Neural cell (in vitro differentiated cells): ENCODE results near the gene TXNRD1. TPM values are rescaled to one million over a fixed set of nuclear protein-coding genes. Genes with fewer than 3 reads are reported as not detected.

Experiments
- H2AFZ ChIP-seq: fragments of 200-600, 300-800 bp; sonication (generic), shearing (Covaris generic); 2 replicates; pipeline ENCODE4 v1.6.0; 2014; ENCODE audit warnings: low read depth, mild to moderate bottlenecking, antibody characterized with exemption, low read length, moderate library complexity
- H3F3A ChIP-seq: fragments of 200-600 bp; shearing (Covaris generic); 2 replicates; pipeline ENCODE4 v1.6.1; 2016; ENCODE audit warnings: mild to moderate bottlenecking, moderate library complexity, mixed read lengths, antibody characterized with exemption, low read length; ENCODE audit not compliant: insufficient read depth, poor library complexity, severe bottlenecking
- H3K27ac ChIP-seq: fragments of 200-600, 300-800 bp; sonication (generic), shearing (Covaris generic); 2 replicates; pipeline ENCODE4 v1.5.1; 2014; ENCODE audit warnings: mild to moderate bottlenecking, low read length, moderate library complexity
- H3K27me3 ChIP-seq: fragments of 300-800, 200-600 bp; sonication (generic), shearing (Covaris generic); 2 replicates; pipeline ENCODE4 v1.6.0; 2014; ENCODE audit warnings: mild to moderate bottlenecking, low read depth, low read length, moderate library complexity; ENCODE audit not compliant: insufficient read depth
- H3K36me3 ChIP-seq: fragments of 300-800, 200-600 bp; sonication (generic), shearing (Covaris generic); 2 replicates; pipeline ENCODE4 v1.5.1; 2014; ENCODE audit warnings: mild to moderate bottlenecking, antibody characterized with exemption, low read length, moderate library complexity; ENCODE audit not compliant: insufficient read depth
- H3K4me2 ChIP-seq: fragments of 300-800, 200-600 bp; sonication (generic), shearing (Covaris generic); 2 replicates; pipeline ENCODE4 v1.6.0; 2014; ENCODE audit warnings: mild to moderate bottlenecking, low read length
- H3K4me3 ChIP-seq: fragments of 300-800, 200-600 bp; sonication (generic), shearing (Covaris generic); 2 replicates; pipeline ENCODE4 v1.5.1; 2014; ENCODE audit warnings: mild to moderate bottlenecking, low read length, moderate library complexity
- H3K79me2 ChIP-seq: fragments of 200-600 bp; shearing (Covaris generic); replicated peaks from 2 replicates; pipeline ENCODE4 v1.6.0; 2014; ENCODE audit warnings: mild to moderate bottlenecking, low read length, moderate library complexity; ENCODE audit not compliant: insufficient read depth
- H3K9ac ChIP-seq: fragments of 300-800, 200-600 bp; sonication (generic), shearing (Covaris generic); 2 replicates; pipeline ENCODE4 v1.6.1; 2016; ENCODE audit warnings: mild to moderate bottlenecking, low read length, mixed read lengths
- H3K9me2 ChIP-seq: fragments of 200-600 bp; shearing (Covaris generic); 2 replicates; pipeline ENCODE4 v1.6.1; 2016; ENCODE audit warnings: mild to moderate bottlenecking, low read length, mixed read lengths; ENCODE audit not compliant: insufficient read depth
- H3K9me3 ChIP-seq: fragments of 200-600, 300-800 bp; sonication (generic), shearing (Covaris generic); 2 replicates; pipeline ENCODE4 v1.6.1; 2016; ENCODE audit warnings: mild to moderate bottlenecking, mixed run types, low read length, moderate library complexity, mixed read lengths
- H4K20me1 ChIP-seq: fragments of 200-600 bp; shearing (Covaris generic); 2 replicates; pipeline ENCODE4 v1.6.1; 2016; ENCODE audit warnings: mild to moderate bottlenecking, mixed run types; ENCODE audit not compliant: insufficient read depth
- EP300 ChIP-seq: fragments of 450-650 bp; conservative IDR thresholded peaks from 2 replicates; pipeline ENCODE4 v1.6.1; 2014; ENCODE audit warnings: antibody characterized with exemption, mild to moderate bottlenecking, moderate library complexity; ENCODE audit not compliant: poor library complexity, severe bottlenecking
- EZH2 ChIP-seq: fragments of 200-600, 300-800 bp; shearing (Covaris generic), sonication (generic); IDR thresholded peaks from 2 replicates; pipeline ENCODE4 v1.6.1; 2014; ENCODE audit warnings: antibody characterized with exemption, low read length, borderline replicate concordance, mild to moderate bottlenecking; ENCODE audit not compliant: insufficient read depth, poor library complexity, severe bottlenecking
- MXI1 ChIP-seq: fragments of 450-650 bp; conservative IDR thresholded peaks from 2 replicates; pipeline ENCODE4 v1.6.1; 2014; ENCODE audit warnings: antibody characterized with exemption, mild to moderate bottlenecking; ENCODE audit not compliant: poor library complexity, severe bottlenecking
- POLR2AphosphoS5 ChIP-seq: IDR thresholded peaks from 2 replicates; pipeline ENCODE4 v1.6.1; 2012
- RAD21 ChIP-seq: fragments of 450-650 bp; conservative IDR thresholded peaks from 2 replicates; pipeline ENCODE4 v1.6.1; 2014; ENCODE audit warnings: antibody characterized with exemption, mild to moderate bottlenecking, moderate library complexity
- SMC3 ChIP-seq: fragments of 450-650 bp; conservative IDR thresholded peaks from 2 replicates; pipeline ENCODE4 v1.6.1; 2014; ENCODE audit warnings: antibody characterized with exemption, mild to moderate bottlenecking, moderate library complexity; ENCODE audit not compliant: poor library complexity
- TAF1 ChIP-seq: IDR thresholded peaks from 2 replicates; pipeline ENCODE4 v1.6.1; 2012; ENCODE audit warnings: low read depth
- polyA plus RNA-seq: library from polyadenylated mRNA; depleted of rRNA; stranded (reverse); fragments of >200 nt; gene quantifications from 2 replicates; pipeline ENCODE4 v1.2.3, GENCODE V29; 2014
- TF ChIP-seq, protein P1 (sequence below): fragments of 450-650 bp; IDR thresholded peaks from 2 replicates; pipeline ENCODE4 v1.5.1; 2014; ENCODE audit warnings: antibody characterized with exemption, mild to moderate bottlenecking, moderate library complexity; ENCODE audit not compliant: poor library complexity, severe bottlenecking
- TF ChIP-seq, protein P2 (sequence below): IDR thresholded peaks from 2 replicates; pipeline ENCODE4 v1.6.1; 2012; ENCODE audit warnings: borderline replicate concordance

Gene TXNRD1
- polyA plus RNA-seq, 1 donor from 2014 or later = 59.6 TPM

DNA sequence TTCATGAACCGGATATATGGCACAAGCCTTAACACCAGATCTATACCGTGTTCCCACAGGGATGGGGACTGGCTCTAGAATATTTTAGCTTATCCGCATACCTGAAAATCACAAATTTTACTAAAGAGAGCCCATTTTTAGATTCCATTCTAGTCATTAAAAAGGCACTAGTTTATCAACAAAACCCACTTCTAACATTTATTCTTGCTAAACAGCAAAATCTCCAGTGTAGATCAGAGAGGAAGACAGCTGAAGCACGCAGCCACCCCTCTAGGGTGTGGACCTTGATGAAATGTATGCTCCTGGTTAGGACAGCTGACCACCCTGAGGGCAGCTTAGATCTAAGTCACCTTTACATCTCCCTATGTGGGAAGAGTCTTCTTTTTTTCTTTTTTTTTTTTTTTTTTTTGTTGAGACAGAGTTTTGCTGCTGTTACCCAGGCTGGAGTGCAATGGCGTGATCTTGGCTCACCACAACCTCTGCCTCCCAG, 150.4 kb downstream of the TXNRD1 start:
- H3K27ac ChIP-seq = no peak overlapping the region
- no peaks in the 10 kb centered on the region for H3K9me3 ChIP-seq
- H3K4me2 ChIP-seq = no peak overlapping the region
- no peaks in the 10 kb centered on the region for H3F3A ChIP-seq
- no peaks in the 10 kb centered on the region for H3K27me3 ChIP-seq
- no peak overlapping the region for H3K4me3 ChIP-seq
- no peaks in the 10 kb centered on the region for H3K9me2 ChIP-seq
- H3K36me3 ChIP-seq = no peaks in the 10 kb centered on the region
- H3K79me2 ChIP-seq = no peaks in the 10 kb centered on the region
- no peak overlapping the region for H3K9ac ChIP-seq
- no peak overlapping the region for H2AFZ ChIP-seq
- TF ChIP-seq EZH2 = no peak
- no peak for TF ChIP-seq SMC3
- no peak for TF ChIP-seq TAF1
- TF ChIP-seq, protein P1, sequence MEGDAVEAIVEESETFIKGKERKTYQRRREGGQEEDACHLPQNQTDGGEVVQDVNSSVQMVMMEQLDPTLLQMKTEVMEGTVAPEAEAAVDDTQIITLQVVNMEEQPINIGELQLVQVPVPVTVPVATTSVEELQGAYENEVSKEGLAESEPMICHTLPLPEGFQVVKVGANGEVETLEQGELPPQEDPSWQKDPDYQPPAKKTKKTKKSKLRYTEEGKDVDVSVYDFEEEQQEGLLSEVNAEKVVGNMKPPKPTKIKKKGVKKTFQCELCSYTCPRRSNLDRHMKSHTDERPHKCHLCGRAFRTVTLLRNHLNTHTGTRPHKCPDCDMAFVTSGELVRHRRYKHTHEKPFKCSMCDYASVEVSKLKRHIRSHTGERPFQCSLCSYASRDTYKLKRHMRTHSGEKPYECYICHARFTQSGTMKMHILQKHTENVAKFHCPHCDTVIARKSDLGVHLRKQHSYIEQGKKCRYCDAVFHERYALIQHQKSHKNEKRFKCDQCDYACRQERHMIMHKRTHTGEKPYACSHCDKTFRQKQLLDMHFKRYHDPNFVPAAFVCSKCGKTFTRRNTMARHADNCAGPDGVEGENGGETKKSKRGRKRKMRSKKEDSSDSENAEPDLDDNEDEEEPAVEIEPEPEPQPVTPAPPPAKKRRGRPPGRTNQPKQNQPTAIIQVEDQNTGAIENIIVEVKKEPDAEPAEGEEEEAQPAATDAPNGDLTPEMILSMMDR = no peak
- TF ChIP-seq, protein P2, sequence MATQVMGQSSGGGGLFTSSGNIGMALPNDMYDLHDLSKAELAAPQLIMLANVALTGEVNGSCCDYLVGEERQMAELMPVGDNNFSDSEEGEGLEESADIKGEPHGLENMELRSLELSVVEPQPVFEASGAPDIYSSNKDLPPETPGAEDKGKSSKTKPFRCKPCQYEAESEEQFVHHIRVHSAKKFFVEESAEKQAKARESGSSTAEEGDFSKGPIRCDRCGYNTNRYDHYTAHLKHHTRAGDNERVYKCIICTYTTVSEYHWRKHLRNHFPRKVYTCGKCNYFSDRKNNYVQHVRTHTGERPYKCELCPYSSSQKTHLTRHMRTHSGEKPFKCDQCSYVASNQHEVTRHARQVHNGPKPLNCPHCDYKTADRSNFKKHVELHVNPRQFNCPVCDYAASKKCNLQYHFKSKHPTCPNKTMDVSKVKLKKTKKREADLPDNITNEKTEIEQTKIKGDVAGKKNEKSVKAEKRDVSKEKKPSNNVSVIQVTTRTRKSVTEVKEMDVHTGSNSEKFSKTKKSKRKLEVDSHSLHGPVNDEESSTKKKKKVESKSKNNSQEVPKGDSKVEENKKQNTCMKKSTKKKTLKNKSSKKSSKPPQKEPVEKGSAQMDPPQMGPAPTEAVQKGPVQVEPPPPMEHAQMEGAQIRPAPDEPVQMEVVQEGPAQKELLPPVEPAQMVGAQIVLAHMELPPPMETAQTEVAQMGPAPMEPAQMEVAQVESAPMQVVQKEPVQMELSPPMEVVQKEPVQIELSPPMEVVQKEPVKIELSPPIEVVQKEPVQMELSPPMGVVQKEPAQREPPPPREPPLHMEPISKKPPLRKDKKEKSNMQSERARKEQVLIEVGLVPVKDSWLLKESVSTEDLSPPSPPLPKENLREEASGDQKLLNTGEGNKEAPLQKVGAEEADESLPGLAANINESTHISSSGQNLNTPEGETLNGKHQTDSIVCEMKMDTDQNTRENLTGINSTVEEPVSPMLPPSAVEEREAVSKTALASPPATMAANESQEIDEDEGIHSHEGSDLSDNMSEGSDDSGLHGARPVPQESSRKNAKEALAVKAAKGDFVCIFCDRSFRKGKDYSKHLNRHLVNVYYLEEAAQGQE = no peak
- no peak for TF ChIP-seq EP300
- no peak for TF ChIP-seq POLR2AphosphoS5
- TF ChIP-seq RAD21 = no peak
- TF ChIP-seq MXI1 = no peak
- no peaks in the 10 kb centered on the region for H4K20me1 ChIP-seq

DNA sequence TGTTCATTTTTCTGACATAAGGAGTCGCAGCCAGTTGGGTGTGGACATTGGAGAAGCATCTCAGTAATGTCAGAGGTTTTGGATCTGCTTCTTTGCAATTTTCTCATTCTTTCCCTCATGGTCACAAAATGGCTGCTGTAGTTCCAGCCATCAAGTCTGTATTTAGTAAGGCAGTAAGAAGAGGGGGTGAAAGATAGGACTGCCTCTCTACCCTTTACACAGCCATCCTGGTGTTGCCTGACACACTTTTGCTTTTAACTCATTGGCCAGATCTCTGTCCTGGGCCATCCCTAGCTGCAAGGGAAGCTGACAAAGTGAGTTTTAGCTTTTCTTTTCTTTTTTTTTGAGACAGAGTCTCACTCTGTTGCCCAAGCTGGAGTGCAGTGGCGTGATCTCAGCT, 154.1 kb downstream of the TXNRD1 start:
- no peaks in the 10 kb centered on the region for H3K27me3 ChIP-seq
- no peaks in the 10 kb centered on the region for H4K20me1 ChIP-seq
- H3K36me3 ChIP-seq = no peaks in the 10 kb centered on the region
- H3K9me2 ChIP-seq = no peaks in the 10 kb centered on the region
- H3K9me3 ChIP-seq = no peaks in the 10 kb centered on the region
- TF ChIP-seq, protein P2 = no peak
- no peak for TF ChIP-seq RAD21
- TF ChIP-seq MXI1 = no peak
- no peak overlapping the region for H3K4me2 ChIP-seq
- no peak overlapping the region for H2AFZ ChIP-seq
- no peaks in the 10 kb centered on the region for H3F3A ChIP-seq
- H3K4me3 ChIP-seq = no peak overlapping the region
- no peak overlapping the region for H3K9ac ChIP-seq
- no peak overlapping the region for H3K27ac ChIP-seq
- H3K79me2 ChIP-seq = no peaks in the 10 kb centered on the region
